MM.1S (cell line): ENCODE data around the gene CCDC124.

Source experiments
- DNase-seq: peaks from one replicate; pipeline ENCODE4 v3.0.0-alpha.2; 2015
- H2AFZ ChIP-seq: fragments of 300-600 bp; sonication (generic); 2 replicates; pipeline ENCODE4 v1.6.0; 2016; ENCODE audit warnings: antibody characterized with exemption, low read length
- H3F3A ChIP-seq: fragments of 300-600 bp; sonication (generic); 2 replicates; pipeline ENCODE4 v1.6.1; 2016; ENCODE audit warnings: mild to moderate bottlenecking, antibody characterized with exemption, low read length, moderate library complexity, mixed read lengths; ENCODE audit not compliant: insufficient read depth
- H3K27ac ChIP-seq: fragments of 300-600 bp; sonication (generic); 2 replicates; pipeline ENCODE4 v1.5.1; 2016; ENCODE audit warnings: mild to moderate bottlenecking, low read length
- H3K27me3 ChIP-seq: fragments of 300-600 bp; sonication (generic); replicated peaks from 2 replicates; pipeline ENCODE4 v1.6.0; 2016; ENCODE audit warnings: low read length; ENCODE audit not compliant: insufficient read depth
- H3K36me3 ChIP-seq: fragments of 300-600 bp; sonication (generic); replicated peaks from 2 replicates; pipeline ENCODE4 v1.6.1; 2016; ENCODE audit warnings: mild to moderate bottlenecking, low read length, mixed read lengths; ENCODE audit not compliant: insufficient read depth
- H3K4me1 ChIP-seq: fragments of 300-600 bp; sonication (generic); 2 replicates; pipeline ENCODE4 v1.6.1; 2016; ENCODE audit warnings: low read length, mixed read lengths
- H3K4me2 ChIP-seq: fragments of 300-600 bp; sonication (generic); 2 replicates; pipeline ENCODE4 v1.6.0; 2016; ENCODE audit warnings: low read depth, low read length
- H3K4me3 ChIP-seq: fragments of 300-600 bp; sonication (generic); 2 replicates; pipeline ENCODE4 v1.5.1; 2016; ENCODE audit warnings: low read length, mixed read lengths
- H3K79me2 ChIP-seq: fragments of 300-600 bp; sonication (generic); 2 replicates; pipeline ENCODE4 v1.6.1; 2016; ENCODE audit warnings: mixed run types, low read length, mixed read lengths
- H3K9ac ChIP-seq: fragments of 300-600 bp; sonication (generic); 2 replicates; pipeline ENCODE4 v1.6.1; 2016; ENCODE audit warnings: low read length, mixed read lengths
- H3K9me2 ChIP-seq: fragments of 300-600 bp; sonication (generic); replicated peaks from 2 replicates; pipeline ENCODE4 v1.6.1; 2016; ENCODE audit warnings: mild to moderate bottlenecking, low read length, mixed read lengths; ENCODE audit not compliant: insufficient read depth
- H3K9me3 ChIP-seq: fragments of 300-600 bp; sonication (generic); replicated peaks from 2 replicates; pipeline ENCODE4 v1.6.1; 2016; ENCODE audit warnings: mild to moderate bottlenecking, low read length, mixed read lengths; ENCODE audit not compliant: insufficient read depth
- H4K20me1 ChIP-seq: fragments of 300-600 bp; sonication (generic); 2 replicates; pipeline ENCODE4 v1.6.1; 2016; ENCODE audit warnings: mild to moderate bottlenecking, low read length, moderate library complexity, mixed read lengths; ENCODE audit not compliant: insufficient read depth
- EZH2 ChIP-seq: fragments of 300-600 bp; sonication (generic); optimal IDR thresholded peaks from 2 replicates; pipeline ENCODE3; 2017; ENCODE audit warnings: low read depth, mild to moderate bottlenecking, antibody characterized with exemption, low read length, mixed read lengths
- EZH2phosphoT487 ChIP-seq: fragments of 300-600 bp; sonication (generic); IDR thresholded peaks from 2 replicates; pipeline ENCODE4 v1.6.1; 2018; ENCODE audit warnings: antibody characterized with exemption, low read length
- TF ChIP-seq, protein P1 (sequence below): fragments of 300-600 bp; sonication (generic); IDR thresholded peaks from 2 replicates; pipeline ENCODE4 v1.5.1; 2016; ENCODE audit warnings: antibody characterized with exemption, low read length, mixed read lengths

Gene CCDC124

GRCh38 chr19:17953316-17953801 is 20.5 kb downstream of the CCDC124 start:
- TF ChIP-seq EZH2 (no peak), EZH2phosphoT487 (no peak)
- no peaks in the 10 kb centered on the region for H3K9me2 ChIP-seq
- H3K9me3 ChIP-seq, result no peaks in the 10 kb centered on the region
- no peak overlapping the region for H3K4me3 ChIP-seq
- H2AFZ ChIP-seq, result no peak overlapping the region
- H3K27ac ChIP-seq, result no peak overlapping the region
- H3K4me2 ChIP-seq, result no peak overlapping the region
- no peak for DNase-seq
- H3K27me3 ChIP-seq, result peaks cover 89% of the 10 kb centered on the region
- no peaks in the 10 kb centered on the region for H3K36me3 ChIP-seq
- no peaks in the 10 kb centered on the region for H3K79me2 ChIP-seq
- no peaks in the 10 kb centered on the region for H3F3A ChIP-seq
- peaks cover 10% of the 10 kb centered on the region; the same call in 1 of the 2 replicates for H3K4me1 ChIP-seq
- no peaks in the 10 kb centered on the region for H4K20me1 ChIP-seq
- H3K9ac ChIP-seq, result no peak overlapping the region

GRCh38 chr19:17953869-17954268 is 21.1 kb downstream of the CCDC124 start:
- TF ChIP-seq, protein P1, sequence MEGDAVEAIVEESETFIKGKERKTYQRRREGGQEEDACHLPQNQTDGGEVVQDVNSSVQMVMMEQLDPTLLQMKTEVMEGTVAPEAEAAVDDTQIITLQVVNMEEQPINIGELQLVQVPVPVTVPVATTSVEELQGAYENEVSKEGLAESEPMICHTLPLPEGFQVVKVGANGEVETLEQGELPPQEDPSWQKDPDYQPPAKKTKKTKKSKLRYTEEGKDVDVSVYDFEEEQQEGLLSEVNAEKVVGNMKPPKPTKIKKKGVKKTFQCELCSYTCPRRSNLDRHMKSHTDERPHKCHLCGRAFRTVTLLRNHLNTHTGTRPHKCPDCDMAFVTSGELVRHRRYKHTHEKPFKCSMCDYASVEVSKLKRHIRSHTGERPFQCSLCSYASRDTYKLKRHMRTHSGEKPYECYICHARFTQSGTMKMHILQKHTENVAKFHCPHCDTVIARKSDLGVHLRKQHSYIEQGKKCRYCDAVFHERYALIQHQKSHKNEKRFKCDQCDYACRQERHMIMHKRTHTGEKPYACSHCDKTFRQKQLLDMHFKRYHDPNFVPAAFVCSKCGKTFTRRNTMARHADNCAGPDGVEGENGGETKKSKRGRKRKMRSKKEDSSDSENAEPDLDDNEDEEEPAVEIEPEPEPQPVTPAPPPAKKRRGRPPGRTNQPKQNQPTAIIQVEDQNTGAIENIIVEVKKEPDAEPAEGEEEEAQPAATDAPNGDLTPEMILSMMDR, result no peak
- TF ChIP-seq EZH2phosphoT487, result no peak
- no peak for TF ChIP-seq EZH2
- Histone ChIP-seq H3K27me3 (peaks cover 85% of the 10 kb centered on the region), H4K20me1 (no peaks in the 10 kb centered on the region), H3K9me2 (no peaks in the 10 kb centered on the region), H2AFZ (no peak overlapping the region), H3K36me3 (no peaks in the 10 kb centered on the region), H3K4me3 (no peak overlapping the region), H3K4me1 (peaks cover 10% of the 10 kb centered on the region; the same call in 1 of the 2 replicates), H3K9me3 (no peaks in the 10 kb centered on the region), H3K79me2 (no peaks in the 10 kb centered on the region), H3K27ac (no peak overlapping the region), H3F3A (no peaks in the 10 kb centered on the region), H3K4me2 (no peak overlapping the region), H3K9ac (no peak overlapping the region)
- DNase-seq, result no peak

DNA sequence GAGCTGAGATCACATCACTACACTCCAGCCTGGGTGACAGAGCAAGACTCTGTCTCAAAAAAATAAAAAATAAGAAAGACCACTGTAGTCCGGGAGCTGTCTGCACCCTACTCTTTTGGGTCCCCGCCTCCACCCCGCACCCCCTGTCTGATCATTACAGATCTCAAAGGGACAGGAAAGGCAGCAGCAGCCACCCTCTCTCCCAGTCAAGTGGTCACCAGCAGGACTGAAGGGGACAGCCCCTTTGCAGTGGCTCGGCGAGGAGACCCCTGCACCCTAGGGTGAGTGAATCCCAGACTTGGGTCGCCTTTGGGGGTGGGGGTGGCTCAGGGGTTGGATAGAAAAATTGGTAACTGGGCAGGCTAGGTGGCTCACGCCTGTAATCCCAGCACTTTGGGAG is 21.6 kb downstream of the CCDC124 start:
- Histone ChIP-seq H3K9ac (no peak overlapping the region), H3K4me2 (no peak overlapping the region), H3K36me3 (no peaks in the 10 kb centered on the region), H3F3A (no peaks in the 10 kb centered on the region), H4K20me1 (no peaks in the 10 kb centered on the region), H3K27ac (no peak overlapping the region), H3K9me2 (no peaks in the 10 kb centered on the region), H3K4me1 (peaks cover 10% of the 10 kb centered on the region; the same call in 1 of the 2 replicates), H3K4me3 (no peak overlapping the region), H2AFZ (no peak overlapping the region), H3K9me3 (no peaks in the 10 kb centered on the region), H3K79me2 (no peaks in the 10 kb centered on the region), H3K27me3 (peaks cover 80% of the 10 kb centered on the region)
- TF ChIP-seq, protein P1, result no peak
- TF ChIP-seq EZH2, result no peak
- no peak for DNase-seq

- DNase-seq, result no peak
- Histone ChIP-seq H3K36me3 (no peaks in the 10 kb centered on the region), H2AFZ (no peak overlapping the region), H3K9ac (no peak overlapping the region), H3K9me2 (no peaks in the 10 kb centered on the region), H3K4me2 (no peak overlapping the region), H3K9me3 (no peaks in the 10 kb centered on the region), H3K4me1 (no peaks in the 10 kb centered on the region), H3K27ac (no peak overlapping the region), H4K20me1 (no peaks in the 10 kb centered on the region), H3K79me2 (no peaks in the 10 kb centered on the region), H3K27me3 (peaks cover 79% of the 10 kb centered on the region), H3K4me3 (no peak overlapping the region), H3F3A (no peaks in the 10 kb centered on the region)
- no peak for TF ChIP-seq EZH2
- TF ChIP-seq EZH2phosphoT487, result no peak
- TF ChIP-seq, protein P1, result no peak
Measured at GRCh38 chr19:17957149-17957849, 24.5 kb downstream of the CCDC124 start.
